OCI-M2 (cell line): ENCODE data around the gene BCDIN3D.
A peak's percentile ranks its signal among the peaks of the same experiment; 100 is the strongest.
"Not testable (repeated sequence)": the region's sequence is repeated elsewhere in the genome, so short reads cannot be mapped to it uniquely, and the experiment has no call there.

Experiments
- DNase-seq: peaks from one replicate; lab custom pipeline; 2025; ENCODE audit not compliant: unreplicated experiment; lab: John Stamatoyannopoulos, UW

BCDIN3D gene, protein sequence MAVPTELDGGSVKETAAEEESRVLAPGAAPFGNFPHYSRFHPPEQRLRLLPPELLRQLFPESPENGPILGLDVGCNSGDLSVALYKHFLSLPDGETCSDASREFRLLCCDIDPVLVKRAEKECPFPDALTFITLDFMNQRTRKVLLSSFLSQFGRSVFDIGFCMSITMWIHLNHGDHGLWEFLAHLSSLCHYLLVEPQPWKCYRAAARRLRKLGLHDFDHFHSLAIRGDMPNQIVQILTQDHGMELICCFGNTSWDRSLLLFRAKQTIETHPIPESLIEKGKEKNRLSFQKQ

DNA sequence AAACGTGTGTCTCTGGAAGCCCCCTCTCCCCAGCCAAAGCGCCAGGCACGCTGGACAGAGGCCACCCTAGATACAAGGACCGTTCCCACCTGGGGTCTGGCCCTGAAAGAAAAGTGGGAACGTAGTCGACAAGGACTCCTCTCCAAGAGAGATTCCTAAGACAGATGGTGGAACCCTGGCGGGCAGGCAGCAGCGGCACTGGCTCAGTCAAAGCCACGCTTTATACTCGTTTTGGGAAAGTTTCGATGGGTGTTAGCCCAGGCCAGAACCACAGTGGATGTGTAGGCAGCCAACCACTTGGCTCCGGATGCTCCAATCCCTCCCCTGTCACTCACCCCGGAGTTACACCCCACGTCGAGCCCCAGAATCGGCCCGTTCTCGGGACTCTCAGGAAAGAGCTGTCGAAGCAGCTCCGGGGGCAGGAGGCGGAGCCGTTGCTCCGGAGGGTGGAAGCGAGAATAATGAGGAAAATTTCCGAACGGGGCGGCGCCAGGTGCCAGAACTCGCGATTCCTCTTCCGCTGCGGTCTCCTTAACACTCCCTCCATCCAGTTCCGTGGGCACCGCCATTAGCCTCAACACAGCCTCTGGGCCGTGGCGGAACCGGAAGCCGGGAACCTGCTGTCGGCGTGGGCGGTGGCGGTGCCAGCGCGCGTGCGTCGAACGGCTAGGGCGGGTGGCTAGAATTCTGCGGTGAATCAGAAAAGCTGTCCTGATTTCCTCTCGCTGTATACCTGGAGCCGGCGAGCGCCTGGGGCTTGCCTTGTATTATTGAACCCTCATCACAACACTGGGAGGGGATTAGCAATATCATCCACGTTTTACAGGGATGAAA, at the start of gene BCDIN3D:
BCDIN3D (minus strand) TSS at position 588 of the 834 bp plus-strand sequence; CDS start at position 569, 19 bp downstream.
- peak; percentile 32 for DNase-seq

DNA sequence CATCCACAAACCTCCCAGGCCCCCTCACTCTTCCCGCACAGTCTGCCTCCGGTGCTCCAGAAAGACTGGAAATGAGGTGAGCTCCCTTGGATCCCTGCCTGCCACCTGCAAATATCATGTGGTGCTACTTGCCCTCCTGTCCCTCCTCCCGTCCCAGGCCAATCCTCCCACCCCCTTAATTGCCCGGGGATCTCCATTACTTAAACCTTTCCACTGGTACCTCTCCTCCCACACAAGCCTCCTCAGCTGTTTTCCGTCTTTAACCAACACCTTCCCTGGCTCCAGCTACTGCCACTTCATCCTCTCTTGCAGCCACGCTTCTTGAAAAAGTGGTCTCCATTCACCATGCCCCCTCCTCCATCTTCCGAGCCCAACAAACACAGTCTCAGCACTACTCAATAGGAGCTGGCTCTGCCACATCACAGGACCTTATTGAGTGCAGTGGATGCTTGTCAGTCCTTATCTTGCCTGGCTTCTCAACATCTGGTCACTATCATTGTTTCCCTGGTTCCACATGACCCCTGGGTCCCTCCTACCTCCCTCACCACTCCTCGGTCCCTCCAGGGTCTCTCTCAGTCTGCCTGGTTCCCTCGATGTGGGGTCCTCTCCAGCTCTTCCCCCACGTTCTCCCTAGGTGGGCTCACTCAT, 49.3 kb upstream of the BCDIN3D start:
- no peak for DNase-seq

DNA sequence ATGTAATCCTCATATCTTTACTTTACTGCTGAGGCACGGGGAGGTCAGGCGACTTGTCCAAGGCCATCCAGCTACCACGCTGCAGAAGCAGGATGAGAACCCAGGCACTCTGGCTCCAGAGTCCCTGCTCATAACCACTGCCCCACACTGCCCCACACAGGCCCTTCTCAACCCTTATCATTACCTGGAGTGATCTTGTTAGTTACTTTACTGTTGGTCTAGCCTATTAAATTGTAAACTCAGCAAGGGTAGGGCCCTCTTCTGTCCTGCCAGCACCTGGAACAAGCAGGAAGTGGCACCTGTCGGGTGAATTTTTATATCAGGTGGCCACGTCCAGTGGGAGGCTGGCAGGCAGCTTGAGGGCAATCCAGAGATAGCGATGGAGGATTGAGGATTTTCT, 48.6 kb upstream of the BCDIN3D start:
- DNase-seq = no peak

DNA sequence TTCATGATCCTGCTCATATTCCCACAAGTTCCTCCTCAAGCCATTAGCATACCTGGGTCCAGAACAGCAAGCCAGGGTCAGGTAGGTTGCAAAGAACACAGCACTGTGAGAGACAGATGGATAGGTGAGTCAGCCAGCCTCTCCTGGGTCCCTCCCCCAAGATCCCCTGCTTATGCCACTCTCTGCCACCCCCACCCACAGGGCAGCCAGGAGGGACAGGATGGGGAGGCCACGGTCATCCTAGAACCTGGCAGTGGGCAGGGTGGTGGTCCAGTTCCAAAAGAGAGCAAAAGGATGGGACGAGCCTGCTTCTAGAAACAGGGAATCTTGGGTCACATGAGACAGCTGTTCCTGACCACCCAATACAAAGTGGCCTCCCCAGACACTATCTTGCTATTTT, 48.1 kb upstream of the BCDIN3D start:
- DNase-seq = no peak

DNA sequence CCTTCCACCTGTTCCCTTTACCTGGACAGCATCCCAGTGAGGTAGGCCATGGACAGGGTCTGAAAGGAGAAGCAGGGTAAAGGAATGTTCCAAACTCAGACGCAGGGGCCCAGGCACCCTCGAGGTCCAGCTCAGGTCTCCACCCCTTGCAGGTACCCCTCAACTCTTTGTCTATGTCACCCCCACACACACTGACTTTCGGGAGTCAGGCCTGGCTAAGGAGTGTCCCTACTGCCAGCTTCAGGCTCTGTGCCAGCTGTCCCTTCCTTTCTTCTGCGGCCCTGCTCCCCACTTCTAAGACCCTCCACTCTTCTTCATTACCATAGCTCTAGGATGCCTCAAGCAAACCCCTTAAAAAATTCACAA, 47.2 kb upstream of the BCDIN3D start:
- DNase-seq = no peak

DNA sequence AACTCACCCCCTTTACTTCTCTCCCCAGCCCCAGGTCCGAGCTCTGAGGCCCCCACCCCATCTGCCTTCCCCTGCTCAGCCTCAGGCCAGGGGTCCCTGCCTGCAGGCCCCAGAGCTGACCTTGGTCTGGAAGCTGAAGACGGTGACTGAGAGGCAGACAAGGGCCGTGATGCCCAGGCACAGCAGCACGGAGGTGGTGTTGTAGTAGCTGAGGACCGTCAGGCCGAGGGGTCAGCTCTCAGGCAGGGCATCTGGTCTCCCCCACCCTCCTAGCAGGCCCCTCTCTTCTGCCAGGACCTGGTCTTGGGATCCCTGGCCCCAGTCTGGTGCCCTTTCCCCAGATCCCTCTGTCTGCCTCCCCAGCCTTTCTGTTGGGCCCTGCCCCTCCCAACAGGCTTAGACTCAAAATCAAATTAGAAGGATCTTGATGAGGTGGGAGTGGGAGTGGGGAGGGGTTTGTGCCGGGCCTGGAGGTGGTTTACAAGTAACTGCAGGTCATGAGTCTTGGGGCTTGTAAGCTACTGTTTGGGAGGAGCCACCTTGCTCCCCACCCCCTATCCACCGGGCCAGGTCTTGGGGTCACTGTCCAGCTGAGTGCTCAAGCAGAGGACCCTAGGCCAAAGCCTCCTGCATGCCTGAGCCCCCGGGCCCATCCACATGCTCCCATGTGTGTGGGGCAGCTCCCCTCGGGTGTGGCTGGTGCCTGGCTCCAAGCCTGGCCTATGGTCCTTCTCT, 46.6 kb upstream of the BCDIN3D start:
- DNase-seq = no peak

DNA sequence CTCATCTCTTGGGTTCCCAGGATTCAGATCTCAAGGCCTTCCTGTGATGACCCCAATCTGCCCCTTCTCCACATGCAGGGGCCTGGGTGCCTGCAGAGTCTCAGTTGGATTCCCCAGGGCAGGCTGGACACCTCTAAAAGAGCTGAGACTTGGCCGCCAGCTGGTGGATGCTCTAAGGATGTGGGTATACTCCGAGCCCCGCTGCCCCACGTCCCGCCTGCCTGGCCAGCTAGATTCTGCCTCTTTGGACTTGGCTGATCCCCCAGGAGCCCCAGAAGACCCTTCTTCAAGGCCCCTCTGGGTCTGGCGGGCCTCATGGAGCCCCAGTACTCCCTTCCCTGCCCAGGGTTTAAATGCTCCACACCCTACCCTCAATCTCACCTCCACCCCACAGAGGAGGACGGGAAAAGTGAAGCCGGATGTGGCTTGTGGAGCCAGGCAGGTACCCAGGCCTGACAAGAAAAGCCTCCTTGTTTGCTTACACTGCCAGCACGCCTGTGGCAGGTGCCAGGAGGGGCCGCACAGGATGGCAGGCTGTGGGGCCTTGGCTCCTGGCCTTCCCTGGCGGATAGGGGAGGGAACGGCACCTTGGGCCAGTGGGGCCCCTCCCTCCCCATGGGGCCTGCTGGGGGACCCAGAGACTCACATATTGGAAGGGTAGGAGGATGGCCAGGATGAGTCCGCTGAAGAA, 45.7 kb upstream of the BCDIN3D start:
- no peak for DNase-seq

DNA sequence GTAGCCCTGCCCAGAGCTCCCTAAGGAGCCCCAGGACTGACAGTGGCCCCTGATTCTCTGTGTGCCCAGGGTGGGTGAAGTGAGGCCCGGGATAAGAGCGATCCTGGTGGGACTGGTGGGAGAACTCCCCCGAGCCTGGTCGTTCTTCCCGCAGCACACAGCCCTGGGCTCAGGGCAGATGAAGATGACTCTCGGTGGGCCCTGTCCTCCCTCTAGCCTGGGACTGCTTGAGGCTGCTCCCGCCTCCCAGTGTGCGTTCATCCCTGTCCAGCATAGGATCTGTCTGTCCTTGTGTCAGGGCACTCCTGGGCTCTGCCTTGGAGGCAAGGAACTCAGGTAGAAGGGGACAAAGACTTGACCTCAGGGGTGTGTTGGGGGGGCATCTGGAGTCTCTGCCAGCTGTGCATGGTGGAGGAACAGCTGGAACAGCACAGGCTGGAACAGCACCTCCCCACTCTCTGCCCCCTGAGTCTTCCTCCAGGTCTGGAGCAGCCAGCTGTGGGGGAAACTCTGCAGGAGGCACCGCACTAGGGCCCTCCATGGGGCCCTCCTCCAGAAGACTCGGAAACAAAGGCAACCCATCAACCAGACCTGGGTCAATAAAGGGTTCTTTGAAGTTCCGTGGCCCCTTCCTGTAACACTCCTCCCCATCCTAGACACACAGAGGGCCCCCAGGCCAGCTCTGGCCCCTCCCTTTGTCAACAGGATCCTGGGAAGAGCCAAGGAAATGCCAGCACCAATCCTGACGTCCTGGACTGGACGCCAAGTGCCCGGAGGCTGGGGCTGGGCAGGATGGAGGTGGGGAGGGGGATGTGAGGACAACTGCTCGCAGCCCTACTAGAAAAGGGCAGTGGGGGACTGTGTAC, 44.9 kb upstream of the BCDIN3D start:
- DNase-seq = no peak

DNA sequence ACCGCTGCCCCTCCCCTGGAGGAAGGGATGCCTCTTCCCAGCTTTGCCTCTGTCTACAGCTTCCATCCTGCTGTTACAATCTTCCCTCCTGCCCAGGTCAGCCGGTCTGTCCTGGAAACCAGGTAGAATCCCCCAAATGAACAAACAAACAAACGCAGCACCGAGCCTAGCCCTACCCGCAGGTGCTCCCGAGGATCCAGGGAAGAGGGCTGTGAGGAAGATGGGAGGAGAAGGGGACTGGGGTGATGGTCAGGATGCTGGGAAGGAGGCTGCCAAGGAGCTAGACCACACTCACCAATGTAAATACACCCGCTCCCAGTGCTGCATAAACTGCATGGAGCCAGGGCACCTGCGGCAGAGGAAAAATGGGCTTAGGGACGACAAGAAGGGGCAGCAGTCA, 44.2 kb upstream of the BCDIN3D start:
- no peak for DNase-seq

DNA sequence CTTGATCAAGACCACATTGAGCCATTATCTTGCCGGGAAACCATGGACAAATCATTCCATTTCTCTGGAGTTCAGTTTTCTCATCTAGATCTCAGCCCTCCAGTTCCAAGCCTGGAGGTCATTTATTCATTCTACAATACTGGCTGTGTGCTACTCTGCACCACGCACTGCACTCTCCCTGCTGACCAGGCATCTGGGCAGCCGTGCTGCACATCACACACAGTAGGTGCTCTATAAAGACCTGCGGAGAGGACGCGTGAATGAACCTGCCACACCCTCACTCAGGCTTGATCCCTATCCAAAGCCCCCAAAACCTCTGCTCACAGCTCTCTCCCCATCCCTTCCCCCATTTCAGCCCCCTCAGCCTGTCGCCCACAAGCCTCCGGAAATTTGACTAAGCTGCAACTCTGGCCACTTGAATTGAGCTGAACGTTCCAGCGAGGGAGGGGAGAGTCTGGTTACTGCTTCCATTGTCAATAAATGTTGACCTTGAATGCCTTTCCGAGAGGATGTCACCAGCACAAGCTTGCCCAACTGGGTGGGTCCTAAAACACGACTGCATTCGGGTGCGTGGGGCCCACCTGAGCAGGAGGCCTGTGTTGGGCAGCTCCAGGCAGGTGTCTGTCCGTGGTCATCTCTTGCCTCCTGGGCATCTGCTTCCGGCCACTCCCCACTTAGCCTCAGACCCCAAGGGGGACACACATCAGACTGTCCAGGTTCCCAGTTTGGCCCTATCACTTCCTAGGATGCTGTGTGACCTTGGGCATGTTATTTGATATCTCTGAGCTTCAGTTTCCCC, 43.0 kb upstream of the BCDIN3D start:
- DNase-seq = no peak

DNA sequence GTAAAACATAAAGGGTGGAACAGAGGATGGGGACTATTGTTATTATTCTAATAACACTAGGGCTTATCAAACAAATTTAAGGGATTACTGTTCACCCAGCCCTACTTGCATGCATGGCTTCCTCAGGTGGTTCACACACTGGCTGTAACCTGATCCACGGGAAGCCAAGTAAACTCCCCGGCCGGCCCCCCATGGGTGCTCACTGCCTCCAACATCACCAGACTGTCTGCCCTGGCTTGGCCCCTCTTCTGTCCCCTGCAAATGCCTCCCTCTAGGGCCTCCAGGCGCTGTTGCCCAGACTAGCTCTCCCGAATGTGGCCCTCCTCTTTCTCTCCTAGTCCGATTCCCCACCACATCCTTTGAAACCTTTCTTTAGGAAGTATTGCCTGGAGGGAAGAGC, 42.2 kb upstream of the BCDIN3D start:
- DNase-seq = no peak

DNA sequence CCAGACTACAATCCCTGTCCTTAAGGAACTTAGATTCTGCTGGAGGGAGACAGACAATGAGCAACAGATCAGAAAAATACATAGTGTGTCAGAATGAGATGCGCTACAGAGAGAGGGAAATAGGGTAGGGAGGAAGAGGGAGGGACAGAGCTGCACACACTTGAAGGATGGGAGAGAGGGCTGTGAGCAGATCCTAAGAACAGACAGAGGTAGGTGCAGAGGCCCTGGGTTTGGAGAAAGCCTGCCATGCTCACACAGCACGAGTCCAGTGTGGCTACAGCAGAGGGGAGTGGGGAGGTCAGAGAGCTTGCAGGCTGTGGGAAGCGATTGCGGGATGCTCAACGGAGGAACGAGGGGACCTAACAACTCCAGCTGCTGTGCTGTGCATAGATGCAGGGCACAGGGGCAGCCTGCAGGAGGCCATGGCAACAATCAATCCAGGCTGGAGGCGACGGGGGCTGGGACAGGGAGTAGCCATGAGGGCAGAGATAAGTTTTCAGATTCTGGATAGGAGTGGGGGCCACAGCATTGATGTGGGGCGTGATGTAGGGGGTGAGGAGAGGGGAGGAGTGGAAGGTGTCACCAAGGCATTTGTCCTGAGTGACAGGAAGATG, 40.1 kb upstream of the BCDIN3D start:
- DNase-seq = no peak

DNA sequence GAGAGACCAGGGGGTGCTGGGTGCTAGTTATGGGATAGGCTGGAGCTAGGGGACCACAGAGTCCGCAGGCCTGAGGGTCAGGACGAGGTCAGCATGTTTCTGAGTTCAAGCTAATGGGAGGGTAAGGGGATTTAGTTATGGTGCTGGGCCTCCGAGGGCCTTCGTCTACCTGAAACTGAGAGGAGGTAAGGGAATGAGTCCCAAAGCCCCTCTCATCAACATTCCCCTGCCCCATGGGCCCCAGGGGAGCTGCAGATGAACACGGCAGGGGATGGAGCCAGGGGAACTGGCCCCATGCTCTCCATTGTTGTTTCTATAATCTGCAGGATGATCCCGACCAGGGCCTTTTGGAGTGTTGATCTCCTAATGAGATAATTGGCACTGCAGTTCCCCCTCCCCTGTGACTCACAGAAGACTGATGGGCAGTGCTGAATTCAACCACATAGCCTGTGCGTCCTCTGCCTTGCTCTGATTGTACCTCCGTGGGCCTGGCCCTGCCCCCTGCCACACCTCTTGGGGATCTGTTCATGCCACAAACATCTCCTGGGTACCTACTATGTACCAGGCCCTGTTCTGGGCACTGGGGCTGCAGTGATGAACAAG, 39.4 kb upstream of the BCDIN3D start:
- DNase-seq = no peak

DNA sequence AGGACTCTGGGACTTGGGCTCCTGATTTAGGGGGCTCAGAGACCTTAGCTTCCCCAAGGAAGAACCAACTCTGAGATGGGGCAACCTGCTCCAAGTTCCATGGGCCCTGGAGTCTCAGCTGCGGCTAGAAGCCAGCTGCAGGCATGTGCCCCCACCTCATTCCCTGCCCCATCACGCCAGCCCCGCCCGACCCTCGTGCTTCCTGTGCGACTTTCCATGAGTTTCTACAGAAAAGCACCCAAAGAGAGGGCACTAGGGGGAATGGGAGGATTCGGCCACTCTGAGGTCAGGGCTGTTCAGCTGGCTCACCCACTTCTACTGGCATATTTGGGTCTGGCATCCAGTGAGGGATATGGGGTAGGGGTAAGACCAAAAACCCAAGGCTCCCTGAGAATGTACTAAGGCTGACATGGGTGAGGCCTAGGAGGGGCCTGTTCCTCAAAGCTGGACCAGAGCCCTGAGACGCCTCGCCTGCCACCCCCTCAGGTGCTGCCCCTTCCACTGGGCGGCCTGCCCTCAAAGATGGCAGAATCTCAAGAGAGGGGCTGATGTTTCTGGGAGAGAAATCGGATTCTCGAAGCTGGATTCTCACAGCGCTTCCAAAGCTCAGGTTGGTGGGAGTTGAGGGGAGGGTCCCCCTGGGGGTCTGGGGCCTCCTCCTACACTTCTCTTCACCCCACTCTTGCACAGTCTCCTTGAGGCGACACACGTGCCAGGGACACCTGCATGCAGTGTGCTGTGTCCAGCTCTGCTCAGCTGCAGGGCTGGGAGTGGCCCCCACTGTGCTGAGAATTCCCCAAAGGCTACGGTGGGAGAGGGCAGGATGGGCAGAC, 38.7 kb upstream of the BCDIN3D start:
- DNase-seq = no peak

DNA sequence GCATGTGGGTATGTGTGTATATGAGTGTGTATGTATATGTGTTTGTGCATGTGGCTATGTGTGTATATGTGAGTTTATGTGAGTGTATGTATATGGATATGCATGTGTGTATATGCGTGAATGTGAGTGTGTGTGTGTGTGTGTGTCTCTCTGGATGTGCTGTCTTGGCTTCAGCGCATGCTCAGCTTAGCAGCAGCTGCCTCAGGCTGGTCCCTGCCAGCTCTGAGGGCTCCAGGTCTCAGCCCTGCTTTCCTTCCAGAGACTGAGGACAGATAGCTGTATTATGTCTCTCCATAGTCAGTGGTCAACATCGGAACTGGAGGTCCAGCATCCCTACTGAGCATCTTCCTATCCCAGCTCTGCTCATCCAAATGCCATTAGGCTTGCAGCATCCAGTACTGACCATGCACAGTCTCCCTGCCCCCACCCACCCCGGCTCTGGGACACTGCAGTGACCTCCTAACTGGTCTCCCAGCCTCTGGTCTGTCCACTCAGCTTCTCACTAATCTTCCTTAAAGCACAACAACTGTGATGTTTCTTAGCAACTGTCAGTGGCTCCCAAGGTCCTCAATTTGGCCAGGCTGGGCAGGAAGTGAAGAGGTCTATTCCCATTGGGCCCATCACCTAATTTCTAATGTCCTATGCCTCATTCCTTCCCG, 38.0 kb upstream of the BCDIN3D start:
- DNase-seq = no peak

DNA sequence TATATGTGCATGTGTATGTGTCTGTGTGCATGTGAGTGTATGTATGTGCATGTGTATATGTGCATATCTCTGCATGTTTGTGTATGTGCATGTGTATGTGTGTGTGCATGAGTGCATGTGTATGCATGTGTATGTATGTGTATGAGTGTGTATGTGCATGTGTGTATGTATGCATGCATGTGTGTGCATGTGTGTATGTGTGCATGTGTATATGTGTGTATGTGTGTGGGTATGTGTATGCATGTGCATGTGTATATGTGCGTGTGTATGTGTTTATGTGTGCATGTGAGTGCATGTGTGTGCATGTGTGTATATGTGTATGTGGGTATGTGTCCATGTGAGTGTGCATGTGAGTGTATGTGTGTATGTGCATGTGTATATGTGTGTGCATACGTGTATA, 36.2 kb upstream of the BCDIN3D start:
- not testable (repeated sequence) for DNase-seq

DNA sequence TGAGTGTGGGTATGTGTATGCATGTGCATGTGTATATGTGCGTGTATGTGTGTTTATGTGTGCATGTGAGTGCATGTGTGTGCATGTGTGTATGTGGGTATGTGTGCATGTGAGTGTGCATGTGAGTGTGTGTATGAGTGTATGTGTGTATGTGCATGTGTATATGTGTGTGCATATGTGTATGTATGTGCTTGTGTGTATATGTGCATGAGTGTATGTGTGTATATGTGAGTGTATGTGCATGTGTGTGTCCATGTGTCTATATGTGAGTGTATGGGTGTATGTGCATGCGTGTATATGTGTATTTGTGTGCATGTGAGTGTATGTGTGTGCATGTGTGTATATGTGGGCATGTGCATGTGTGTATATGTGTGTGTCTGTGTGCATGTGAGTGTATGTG, 35.1 kb upstream of the BCDIN3D start:
- DNase-seq = no peak
